ENCODE results near the gene RBM33.

RBM33 gene

DNA sequence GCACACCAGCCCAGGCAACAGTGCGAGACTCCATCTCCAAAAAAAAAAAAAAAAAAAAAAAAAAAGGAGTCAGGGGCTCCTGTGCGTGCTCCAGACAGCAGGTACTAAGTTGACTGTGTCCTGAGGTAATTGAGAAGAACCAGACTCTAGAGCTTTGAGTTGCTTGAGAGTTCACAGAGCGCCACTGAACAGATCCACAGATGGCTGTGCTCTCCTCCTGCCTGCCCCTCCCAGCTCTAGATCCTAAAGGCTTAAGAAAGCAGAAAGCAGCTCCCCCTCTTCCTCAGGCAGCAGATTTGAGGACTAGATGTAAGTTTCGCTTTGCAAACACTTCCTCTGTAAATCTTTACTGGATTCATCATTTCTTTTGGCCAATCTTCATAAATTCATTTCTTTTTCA lies 129.1 kb downstream of the RBM33 start:
- no peak for DNase-seq (ENCODE audit: extremely low spot score)
- POLR2A ChIA-PET = interaction anchor here (0.6 kb wide), 1 partner anchor 545 kb away, joined by 3 read pairs; no protein-coding TSS in a partner anchor
- CTCF ChIA-PET = interaction anchor here (0.7 to 2.6 kb wide), 4 partner anchors 8 to 394 kb away, joined by 3 to 16 read pairs (median 3); no protein-coding TSS in a partner anchor
- TF ChIP-seq CTCF (IDR thresholded peaks at IDR 0.05; ENCODE audit: control extremely low read depth, extremely low read depth, low read depth, missing control alignments) = no peak

DNA sequence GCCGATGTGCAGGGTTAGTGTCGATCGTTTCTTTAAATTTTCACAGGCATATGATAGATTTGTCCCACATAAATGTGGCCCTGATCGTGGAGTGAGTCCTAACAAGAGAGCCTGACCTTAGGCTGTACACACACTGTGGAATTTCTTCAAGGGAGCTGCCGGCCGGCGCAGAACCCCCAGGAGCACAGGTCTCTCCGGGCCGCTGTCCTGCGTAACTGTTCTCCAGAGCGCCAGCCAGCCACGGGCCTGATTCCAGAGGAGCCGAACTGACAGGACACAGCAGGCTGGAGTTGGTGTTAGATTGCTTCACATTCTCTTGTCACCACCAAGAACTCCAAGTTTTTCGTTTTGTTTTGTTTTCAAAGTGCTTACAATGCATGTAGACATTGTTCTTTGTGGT lies 130.5 kb downstream of the RBM33 start:
- CTCF ChIA-PET = no interaction called here
- no peak for TF ChIP-seq CTCF (IDR thresholded peaks at IDR 0.05; ENCODE audit: control extremely low read depth, extremely low read depth, low read depth, missing control alignments)
- DNase-seq (ENCODE audit: extremely low spot score) = no peak
- POLR2A ChIA-PET = no interaction called here

DNA sequence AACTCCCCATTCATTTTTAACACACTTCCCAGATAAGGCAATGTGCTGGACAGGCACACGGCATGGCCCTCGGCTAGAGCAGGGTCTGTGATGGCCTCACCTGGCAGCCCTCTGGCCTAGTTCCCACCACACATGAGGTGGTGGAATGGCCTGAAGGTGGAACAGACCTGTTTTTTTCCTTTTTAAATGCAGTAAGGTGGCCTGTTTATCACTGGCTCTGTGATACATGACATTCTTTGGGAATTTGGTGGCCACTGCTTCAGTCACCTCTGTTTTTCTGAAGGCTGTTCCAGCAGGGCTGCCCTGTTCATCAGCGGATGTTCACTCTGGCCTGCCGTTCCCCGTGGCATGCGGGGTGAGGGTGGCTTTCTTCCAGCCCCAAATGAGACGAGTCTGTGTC lies 131.2 kb downstream of the RBM33 start:
- POLR2A ChIA-PET = no interaction called here
- CTCF ChIA-PET = interaction anchor here (1.4 to 5.2 kb wide), 2 partner anchors 8 to 177 kb away, joined by 6 to 24 read pairs; no protein-coding TSS in a partner anchor
- TF ChIP-seq CTCF (IDR thresholded peaks at IDR 0.05; ENCODE audit: control extremely low read depth, extremely low read depth, low read depth, missing control alignments) = no peak
- no peak for DNase-seq (ENCODE audit: extremely low spot score)

GRCh38 chr7:155776606-155777005 lies 132.1 kb downstream of the RBM33 start:
- TF ChIP-seq CTCF (IDR thresholded peaks at IDR 0.05; ENCODE audit: control extremely low read depth, extremely low read depth, low read depth, missing control alignments) = no peak
- ChIA-PET POLR2A (no interaction called here), CTCF (interaction anchor here (1.4 to 5.2 kb wide), 2 partner anchors 9 to 178 kb away, joined by 6 to 24 read pairs; no protein-coding TSS in a partner anchor)
- DNase-seq (ENCODE audit: extremely low spot score) = no peak

GRCh38 chr7:155778349-155778748 lies 133.9 kb downstream of the RBM33 start:
- POLR2A ChIA-PET = no interaction called here
- no peak for DNase-seq (ENCODE audit: extremely low spot score)

GRCh38 chr7:155780884-155781283 lies 136.4 kb downstream of the RBM33 start:
- DNase-seq (ENCODE audit: extremely low spot score) = no peak
- CTCF ChIA-PET = interaction anchor here (1.6 to 5.2 kb wide), 3 partner anchors 13 to 182 kb away, joined by 5 to 24 read pairs (median 8); no protein-coding TSS in a partner anchor
- POLR2A ChIA-PET = no interaction called here
- TF ChIP-seq CTCF (IDR thresholded peaks at IDR 0.05; ENCODE audit: control extremely low read depth, extremely low read depth, low read depth, missing control alignments) = no peak

More at GRCh38 chr7:155778349-155778748, 133.9 kb downstream of the RBM33 start:
- no peak for TF ChIP-seq CTCF (IDR thresholded peaks at IDR 0.05; ENCODE audit: control extremely low read depth, extremely low read depth, low read depth, missing control alignments)
- CTCF ChIA-PET = interaction anchor here (0.6 to 5.2 kb wide), 8 partner anchors 9 to 180 kb away, joined by 3 to 24 read pairs (median 3); no protein-coding TSS in a partner anchor

All from GM10248 (cell line).